ENCODE results near the gene BMX. TPM values are rescaled to one million over a fixed set of nuclear protein-coding genes. Genes with fewer than 3 reads are reported as not detected.
A peak's percentile ranks its signal among the peaks of the same experiment; 100 is the strongest.

The BMX gene
- polyA plus RNA-seq, 3 donors, result 0.37 to 0.45 (median 0.38) TPM

- DNase-seq (ENCODE audit: extremely low read depth in 1 of 11, low read depth in 9 of 11, low spot score in 4 of 11), result no peak
Observed at GRCh38 chrX:15498741-15499140, 1.9 kb upstream of the BMX start.

GRCh38 chrX:15499976-15500375, 631 bp upstream of the BMX start:
- DNase-seq (ENCODE audit: extremely low read depth in 1 of 11, low read depth in 9 of 11, low spot score in 4 of 11), result no peak

- DNase-seq (ENCODE audit: extremely low read depth in 1 of 11, low read depth in 9 of 11, low spot score in 4 of 11), result no peak
Observed at GRCh38 chrX:15501506-15501905, 899 bp downstream of the BMX start.

- no peak for DNase-seq (ENCODE audit: extremely low read depth in 1 of 11, low read depth in 9 of 11, low spot score in 4 of 11)
Observed at GRCh38 chrX:15504661-15505060, 4.1 kb downstream of the BMX start.

- DNase-seq (ENCODE audit: extremely low read depth in 1 of 11, low read depth in 9 of 11, low spot score in 4 of 11), result no peak
Observed at GRCh38 chrX:15505101-15505500, 4.5 kb downstream of the BMX start.

GRCh38 chrX:15507005-15507404, 6.4 kb downstream of the BMX start:
- DNase-seq (ENCODE audit: extremely low read depth in 1 of 11, low read depth in 9 of 11, low spot score in 4 of 11), result no peak

GRCh38 chrX:15509845-15510244, 9.2 kb downstream of the BMX start:
- no peak for DNase-seq (ENCODE audit: extremely low read depth in 1 of 11, low read depth in 9 of 11, low spot score in 4 of 11)

- no peak for DNase-seq (ENCODE audit: extremely low read depth in 1 of 11, low read depth in 9 of 11, low spot score in 4 of 11)
Observed at GRCh38 chrX:15511563-15511962, 11.0 kb downstream of the BMX start.

GRCh38 chrX:15512401-15512965, 11.9 kb downstream of the BMX start:
- no peak for DNase-seq (ENCODE audit: extremely low read depth in 1 of 11, low read depth in 9 of 11, low spot score in 4 of 11)

GRCh38 chrX:15514279-15514678, 13.7 kb downstream of the BMX start:
- no peak for DNase-seq (ENCODE audit: extremely low read depth in 1 of 11, low read depth in 9 of 11, low spot score in 4 of 11)

GRCh38 chrX:15515931-15516330, 15.3 kb downstream of the BMX start:
- DNase-seq (ENCODE audit: extremely low read depth in 1 of 11, low read depth in 9 of 11, low spot score in 4 of 11), result no peak

- DNase-seq (ENCODE audit: extremely low read depth in 1 of 11, low read depth in 9 of 11, low spot score in 4 of 11), result no peak
Observed at GRCh38 chrX:15522464-15522863, 21.9 kb downstream of the BMX start.

GRCh38 chrX:15523088-15523487, 22.5 kb downstream of the BMX start:
- DNase-seq (ENCODE audit: extremely low read depth in 1 of 11, low read depth in 9 of 11, low spot score in 4 of 11), result no peak

- DNase-seq (ENCODE audit: extremely low read depth in 1 of 11, low read depth in 9 of 11, low spot score in 4 of 11), result peak in 3 of 11 donors; percentile 13 to 21 (median 16)
Observed at GRCh38 chrX:15524417-15524816, 23.8 kb downstream of the BMX start.

GRCh38 chrX:15525664-15526416, 25.2 kb downstream of the BMX start:
- DNase-seq (ENCODE audit: extremely low read depth in 1 of 11, low read depth in 9 of 11, low spot score in 4 of 11), result no peak

- no peak for DNase-seq (ENCODE audit: extremely low read depth in 1 of 11, low read depth in 9 of 11, low spot score in 4 of 11)
Observed at GRCh38 chrX:15529165-15529564, 28.6 kb downstream of the BMX start.

- DNase-seq (ENCODE audit: extremely low read depth in 1 of 11, low read depth in 9 of 11, low spot score in 4 of 11), result no peak
Observed at GRCh38 chrX:15530318-15530717, 29.7 kb downstream of the BMX start.

- no peak for DNase-seq (ENCODE audit: extremely low read depth in 1 of 11, low read depth in 9 of 11, low spot score in 4 of 11)
Observed at GRCh38 chrX:15546745-15547144, 46.1 kb downstream of the BMX start.

- DNase-seq (ENCODE audit: extremely low read depth in 1 of 11, low read depth in 9 of 11, low spot score in 4 of 11), result no peak
Observed at GRCh38 chrX:15547356-15547755, 46.7 kb downstream of the BMX start.

- no peak for DNase-seq (ENCODE audit: extremely low read depth in 1 of 11, low read depth in 9 of 11, low spot score in 4 of 11)
Observed at GRCh38 chrX:15549189-15550012, 48.8 kb downstream of the BMX start.

Data from renal cortex interstitium (tissue), 11 donors.